GM19025 (cell line): ENCODE measurements around the gene TBCB.
A peak's percentile ranks its signal among the peaks of the same experiment; 100 is the strongest.
"Not testable (repeated sequence)": the region's sequence is repeated elsewhere in the genome, so short reads cannot be mapped to it uniquely, and the experiment has no call there.

Experiments used
- ATAC-seq: cut with Tn5 transposase; IDR thresholded peaks from one replicate; pipeline ENCODE4 v1.9.1; 2021; ENCODE audit warnings: mild to moderate bottlenecking, low read depth, moderate library complexity; ENCODE audit not compliant: unreplicated experiment

The TBCB gene

DNA sequence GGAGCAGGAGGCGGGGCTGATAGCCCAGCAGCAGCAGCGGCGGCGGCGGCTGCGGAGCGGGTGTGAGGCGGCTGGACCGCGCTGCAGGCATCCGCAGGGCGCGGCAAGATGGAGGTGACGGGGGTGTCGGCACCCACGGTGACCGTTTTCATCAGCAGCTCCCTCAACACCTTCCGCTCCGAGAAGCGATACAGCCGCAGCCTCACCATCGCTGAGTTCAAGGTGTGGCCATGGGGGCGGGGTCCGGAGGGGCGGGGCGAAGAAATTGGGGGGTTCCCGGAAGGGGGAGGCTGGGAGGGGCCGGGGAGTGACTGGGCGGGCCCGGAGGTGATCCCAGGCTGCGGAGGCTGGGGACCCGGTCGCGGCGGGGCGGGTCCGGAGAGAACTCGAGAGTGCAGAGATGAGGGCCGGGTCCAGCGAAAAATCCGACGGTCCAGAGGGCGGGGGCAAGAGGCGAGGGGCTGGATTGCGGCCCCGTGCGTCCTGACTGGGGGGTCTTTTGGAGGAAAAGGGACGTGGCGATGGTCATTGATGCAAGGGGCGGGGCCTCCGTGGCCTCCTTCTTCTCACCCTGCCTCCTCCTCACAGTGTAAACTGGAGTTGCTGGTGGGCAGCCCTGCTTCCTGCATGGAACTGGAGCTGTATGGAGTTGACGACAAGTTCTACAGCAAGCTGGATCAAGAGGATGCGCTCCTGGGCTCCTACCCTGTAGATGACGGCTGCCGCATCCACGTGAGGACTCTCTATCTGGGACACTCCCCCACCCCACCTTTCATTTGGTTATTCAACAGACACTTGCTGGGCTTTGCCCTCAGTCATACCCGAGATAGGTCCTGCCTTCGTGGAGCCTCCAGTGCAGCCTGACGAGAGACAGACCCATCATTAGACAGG lies at the start of gene TBCB:
TSS of gene TBCB (plus strand) at position 16 of the 891 bp plus-strand sequence. CDS start at position 109, 93 bp downstream.
- ATAC-seq, result peak; percentile 28

GRCh38 chr19:36067681-36068080 lies 47.6 kb upstream of the TBCB start:
- no peak for ATAC-seq

DNA sequence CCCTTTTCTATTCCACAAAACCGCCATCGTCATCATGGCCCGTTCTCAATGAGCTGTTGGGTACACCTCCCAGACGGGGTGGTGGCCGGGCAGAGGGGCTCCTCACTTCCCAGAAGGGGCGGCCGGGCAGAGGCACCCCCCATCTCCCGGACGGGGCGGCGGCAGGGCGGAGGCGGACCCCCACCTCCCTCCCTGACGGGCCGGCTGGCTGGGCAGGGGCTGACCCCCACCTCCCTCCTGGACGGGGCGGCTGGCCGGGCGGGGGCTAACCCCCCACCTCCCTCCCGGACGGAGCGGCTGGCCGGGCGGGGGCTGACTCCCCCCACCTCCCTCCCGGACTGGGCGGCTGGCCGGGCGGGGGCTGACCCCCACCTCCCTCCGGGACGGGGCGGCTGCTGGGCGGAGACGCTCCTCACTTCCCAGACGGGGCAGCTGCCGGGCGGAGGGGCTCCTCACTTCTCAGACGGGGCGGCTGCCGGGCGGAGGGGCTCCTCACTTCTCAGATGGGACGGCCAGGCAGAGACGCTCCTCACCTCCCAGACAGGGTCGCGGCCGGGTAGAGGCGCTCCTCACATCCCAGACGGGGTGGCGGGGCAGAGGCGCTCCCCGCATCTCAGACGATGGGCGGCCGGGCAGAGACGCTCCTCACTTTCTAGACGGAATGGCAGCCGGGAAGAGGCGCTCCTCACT lies 46.3 kb upstream of the TBCB start:
- not testable (repeated sequence) for ATAC-seq

GRCh38 chr19:36072081-36072480 lies 43.2 kb upstream of the TBCB start:
- no peak for ATAC-seq

- ATAC-seq, result no peak
Observed at GRCh38 chr19:36073121-36073876, 42.0 kb upstream of the TBCB start.

- ATAC-seq, result no peak
Observed at GRCh38 chr19:36079389-36079945, 35.8 kb upstream of the TBCB start.

GRCh38 chr19:36081385-36081784 lies 33.9 kb upstream of the TBCB start:
- ATAC-seq, result no peak

- ATAC-seq, result no peak
Observed at GRCh38 chr19:36081894-36082293, 33.4 kb upstream of the TBCB start.

GRCh38 chr19:36082916-36083315 lies 32.4 kb upstream of the TBCB start:
- no peak for ATAC-seq

GRCh38 chr19:36084231-36085009 lies 30.8 kb upstream of the TBCB start:
- ATAC-seq, result no peak

DNA sequence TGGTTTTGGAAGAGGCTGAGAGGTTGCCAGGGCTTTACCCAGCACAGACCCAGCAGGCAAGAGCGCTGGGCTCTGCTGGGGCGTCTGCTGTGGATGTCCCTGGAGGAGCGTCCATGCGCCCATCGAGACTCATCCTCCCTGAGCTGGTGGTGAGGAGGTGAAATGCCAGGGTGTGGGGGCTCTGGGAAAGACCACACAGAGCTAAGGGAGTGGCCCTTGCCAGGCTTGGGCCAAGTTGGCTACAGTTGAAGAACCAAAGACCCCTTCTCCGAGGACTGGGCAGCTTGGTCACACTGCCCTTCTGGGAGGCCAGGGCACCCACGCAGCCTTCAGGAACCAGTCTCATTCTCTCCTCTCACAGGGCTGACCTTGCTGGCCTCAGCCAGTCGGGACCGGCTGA lies 28.9 kb upstream of the TBCB start:
- no peak for ATAC-seq

- no peak for ATAC-seq
Observed at GRCh38 chr19:36089847-36090246, 25.4 kb upstream of the TBCB start.

DNA sequence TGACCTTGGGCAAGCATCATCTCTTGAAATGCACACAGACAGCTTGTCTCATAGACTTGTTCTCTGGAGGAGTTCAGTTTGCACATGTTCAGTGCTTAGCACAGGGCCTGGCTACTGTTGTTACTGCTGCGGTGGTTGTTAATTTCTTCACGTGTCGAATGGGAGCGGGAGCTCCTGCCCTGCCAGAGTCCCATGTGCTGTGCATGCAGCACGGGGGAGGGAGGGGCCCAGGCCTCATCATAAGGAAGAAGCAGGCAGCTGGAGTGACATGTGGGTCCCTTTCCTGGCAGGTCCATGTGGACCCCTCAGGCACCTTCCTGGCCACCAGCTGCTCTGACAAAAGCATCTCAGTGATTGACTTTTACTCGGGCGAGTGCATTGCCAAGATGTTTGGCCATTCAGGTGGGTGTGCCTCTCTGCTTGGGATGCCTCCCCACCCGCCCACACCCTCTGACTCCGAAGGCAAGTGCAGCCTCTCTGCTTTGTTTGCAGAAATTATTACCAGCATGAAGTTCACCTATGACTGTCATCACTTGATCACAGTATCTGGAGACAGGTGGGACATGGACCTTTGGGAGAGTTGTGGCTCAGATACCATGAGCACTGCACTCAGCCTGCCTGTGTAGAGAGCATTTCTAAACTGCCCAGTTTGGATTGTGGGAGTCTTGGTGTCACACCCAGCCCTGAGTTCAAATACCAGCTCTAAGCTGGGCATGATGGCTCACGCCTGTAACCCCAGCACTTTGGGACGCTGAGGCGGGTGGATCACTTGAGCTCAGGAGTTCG lies 24.2 kb upstream of the TBCB start:
- ATAC-seq, result no peak

GRCh38 chr19:36092566-36092965 lies 22.7 kb upstream of the TBCB start:
- ATAC-seq, result no peak

DNA sequence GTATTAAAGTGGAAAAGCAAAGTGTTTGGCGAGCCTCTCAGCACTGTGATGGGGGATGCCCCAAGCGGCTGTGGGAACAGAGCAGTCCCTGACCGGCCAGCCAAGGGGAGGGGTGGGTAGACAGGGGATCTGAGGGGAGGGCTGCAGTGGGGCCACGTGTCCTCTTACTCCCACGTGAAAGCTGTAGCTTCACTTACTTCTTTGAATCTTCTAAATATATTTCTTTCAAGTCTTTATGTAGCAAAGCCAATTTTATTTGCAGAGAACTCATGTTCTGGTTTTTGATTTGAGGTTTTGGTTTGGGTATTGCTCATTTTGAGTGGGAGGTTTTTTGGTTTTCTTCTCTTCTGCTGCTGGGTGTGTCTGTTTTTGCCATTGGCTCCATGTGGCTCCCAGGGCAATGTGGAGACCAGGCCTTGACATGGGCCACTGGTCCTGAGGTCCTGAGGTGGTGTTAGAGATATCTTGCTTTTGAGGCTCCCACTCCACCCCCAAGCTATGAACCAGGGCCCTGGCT lies 22.1 kb upstream of the TBCB start:
- no peak for ATAC-seq

- no peak for ATAC-seq
Observed at GRCh38 chr19:36093687-36094086, 21.6 kb upstream of the TBCB start.

DNA sequence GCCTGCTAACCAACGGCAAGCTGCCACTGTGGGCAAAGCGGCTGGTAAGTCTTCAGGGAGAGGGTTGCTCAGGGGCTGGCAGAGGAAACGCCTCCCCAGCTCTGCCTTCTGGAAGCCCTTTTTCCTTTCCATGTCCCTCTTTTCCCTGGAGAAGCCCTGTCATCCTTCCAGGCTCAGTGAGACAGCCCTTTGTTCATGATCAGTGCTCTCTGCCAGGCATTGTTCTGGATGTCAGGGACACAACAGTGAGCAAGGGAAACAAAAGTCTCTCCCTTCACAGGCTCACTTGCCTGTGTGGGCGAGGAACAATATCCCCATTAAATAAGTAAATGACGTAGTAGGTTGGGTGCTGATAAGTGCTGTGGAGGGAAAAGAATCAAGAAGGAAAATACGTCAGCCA lies 18.2 kb upstream of the TBCB start:
- ATAC-seq, result no peak

DNA sequence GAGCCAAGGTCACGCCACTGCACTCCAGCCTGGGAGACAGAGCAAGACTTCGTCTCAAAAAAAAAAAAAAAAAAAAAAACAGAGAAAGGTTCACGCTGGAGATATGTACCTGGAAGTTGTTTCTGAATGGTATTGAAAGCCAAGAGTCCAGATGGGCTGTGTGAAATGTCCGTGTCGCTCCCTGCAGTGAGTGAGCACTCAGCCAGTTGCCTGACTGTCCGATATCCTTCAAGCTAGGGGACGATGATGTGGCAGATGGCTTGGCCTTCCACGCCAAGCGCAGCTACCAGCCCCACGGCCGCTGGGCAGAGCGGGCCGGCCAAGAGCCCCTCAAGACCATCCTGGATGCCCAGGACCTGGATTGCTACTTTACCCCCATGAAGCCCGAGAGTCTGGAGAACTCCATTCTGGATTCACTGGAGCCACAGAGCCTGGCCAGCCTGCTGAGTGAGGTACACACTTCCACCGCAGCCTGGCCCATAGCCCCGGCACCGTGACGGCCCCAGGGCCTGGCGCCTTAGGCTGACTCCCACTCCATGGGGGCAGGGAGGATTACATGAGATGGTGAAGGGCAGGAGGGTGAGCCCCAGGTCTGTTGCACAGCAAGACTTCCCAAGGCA lies 16.0 kb upstream of the TBCB start:
- no peak for ATAC-seq

GRCh38 chr19:36100476-36100875 lies 14.8 kb upstream of the TBCB start:
- no peak for ATAC-seq
